Epithelial cell of esophagus (primary cell): ENCODE measurements around the gene IL31RA.

Experiments
- DNase-seq: peaks from one replicate; pipeline ENCODE4 v3.0.0; 2010; ENCODE audit warnings: low read depth
- H3K4me3 ChIP-seq: 2 replicates; pipeline ENCODE4 v1.5.1; 2011; ENCODE audit warnings: mild to moderate bottlenecking, low read length, control low read depth
- CTCF ChIP-seq: IDR thresholded peaks from 2 replicates; pipeline ENCODE4 v1.5.1; 2011; ENCODE audit warnings: low read depth, mild to moderate bottlenecking, low read length, control low read depth, inconsistent platforms; ENCODE audit not compliant: insufficient read depth; ENCODE audit errors: missing control alignments

Gene IL31RA

GRCh38 chr5:55899344-55899743 lies 48.2 kb downstream of the IL31RA start:
- DNase-seq: peak; percentile 41
- TF ChIP-seq CTCF: no peak
- H3K4me3 ChIP-seq: no peak overlapping the region

GRCh38 chr5:55900068-55900467 lies 48.9 kb downstream of the IL31RA start:
- TF ChIP-seq CTCF: no peak
- DNase-seq: no peak
- no peak overlapping the region for H3K4me3 ChIP-seq

- TF ChIP-seq CTCF: no peak
- no peak overlapping the region for H3K4me3 ChIP-seq
- no peak for DNase-seq
These were observed 49.6 kb downstream of the IL31RA start for GRCh38 chr5:55900776-55901175.

- DNase-seq: no peak
- no peak for TF ChIP-seq CTCF
- H3K4me3 ChIP-seq: no peak overlapping the region
These were observed 51.5 kb downstream of the IL31RA start for GRCh38 chr5:55902696-55903095.

- TF ChIP-seq CTCF: no peak
- no peak overlapping the region for H3K4me3 ChIP-seq
- DNase-seq: peak; percentile 30
These were observed 52.1 kb downstream of the IL31RA start for GRCh38 chr5:55903121-55903701.

GRCh38 chr5:55904152-55904551 lies 53.0 kb downstream of the IL31RA start:
- DNase-seq: no peak
- no peak overlapping the region for H3K4me3 ChIP-seq
- no peak for TF ChIP-seq CTCF

- H3K4me3 ChIP-seq: no peak overlapping the region
- DNase-seq: no peak
- no peak for TF ChIP-seq CTCF
These were observed 54.1 kb downstream of the IL31RA start for GRCh38 chr5:55905251-55905650.
